ENCODE measurements around the gene ICAM5. TPM values are rescaled to one million over a fixed set of nuclear protein-coding genes. Genes with fewer than 3 reads are reported as not detected.

Gene ICAM5
- total and polyA plus RNA-seq, 9 of the 15 experiments (the other 6 are each of a cell fraction or from before 2014, with no cell fraction given): 0.10 to 114 (median 13.7) TPM

DNA sequence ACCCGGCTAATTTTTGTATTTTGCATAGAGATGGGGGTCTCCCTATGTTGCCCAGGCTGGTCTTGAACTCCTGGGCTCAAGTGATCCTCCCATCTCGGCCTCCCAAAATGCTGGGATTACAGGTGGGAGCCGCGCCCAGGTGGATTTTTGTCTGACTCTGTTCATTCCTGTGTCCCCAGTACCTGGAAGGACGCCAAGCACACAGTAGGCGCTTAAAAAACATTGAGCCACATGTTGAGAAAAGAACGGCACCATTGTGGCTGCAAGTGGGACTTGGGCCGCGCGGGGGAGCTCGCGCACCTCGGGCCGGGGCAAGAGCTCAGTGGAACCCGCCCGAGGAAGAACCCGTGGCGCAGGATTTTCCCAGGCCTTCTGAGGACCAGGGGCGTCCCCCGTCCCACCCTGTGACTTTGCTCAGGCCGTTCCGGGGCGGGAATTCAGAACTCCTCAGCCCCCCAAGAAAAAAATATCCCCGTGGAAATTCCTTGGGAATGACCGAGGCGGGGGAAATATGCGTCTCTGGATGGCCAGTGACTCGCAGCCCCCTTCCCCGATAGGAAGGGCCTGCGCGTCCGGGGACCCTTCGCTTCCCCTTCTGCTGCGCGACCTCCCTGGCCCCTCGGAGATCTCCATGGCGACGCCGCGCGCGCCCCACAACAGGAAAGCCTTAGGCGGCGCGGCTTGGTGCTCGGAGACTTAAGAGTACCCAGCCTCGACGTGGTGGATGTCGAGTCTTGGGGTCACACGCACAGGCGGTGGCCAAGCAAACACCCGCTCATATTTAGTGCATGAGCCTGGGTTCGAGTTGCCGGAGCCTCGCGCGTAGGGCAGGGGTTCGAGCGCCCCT, 20.2 kb upstream of the ICAM5 start (continued):
- TF ChIP-seq, protein P1, sequence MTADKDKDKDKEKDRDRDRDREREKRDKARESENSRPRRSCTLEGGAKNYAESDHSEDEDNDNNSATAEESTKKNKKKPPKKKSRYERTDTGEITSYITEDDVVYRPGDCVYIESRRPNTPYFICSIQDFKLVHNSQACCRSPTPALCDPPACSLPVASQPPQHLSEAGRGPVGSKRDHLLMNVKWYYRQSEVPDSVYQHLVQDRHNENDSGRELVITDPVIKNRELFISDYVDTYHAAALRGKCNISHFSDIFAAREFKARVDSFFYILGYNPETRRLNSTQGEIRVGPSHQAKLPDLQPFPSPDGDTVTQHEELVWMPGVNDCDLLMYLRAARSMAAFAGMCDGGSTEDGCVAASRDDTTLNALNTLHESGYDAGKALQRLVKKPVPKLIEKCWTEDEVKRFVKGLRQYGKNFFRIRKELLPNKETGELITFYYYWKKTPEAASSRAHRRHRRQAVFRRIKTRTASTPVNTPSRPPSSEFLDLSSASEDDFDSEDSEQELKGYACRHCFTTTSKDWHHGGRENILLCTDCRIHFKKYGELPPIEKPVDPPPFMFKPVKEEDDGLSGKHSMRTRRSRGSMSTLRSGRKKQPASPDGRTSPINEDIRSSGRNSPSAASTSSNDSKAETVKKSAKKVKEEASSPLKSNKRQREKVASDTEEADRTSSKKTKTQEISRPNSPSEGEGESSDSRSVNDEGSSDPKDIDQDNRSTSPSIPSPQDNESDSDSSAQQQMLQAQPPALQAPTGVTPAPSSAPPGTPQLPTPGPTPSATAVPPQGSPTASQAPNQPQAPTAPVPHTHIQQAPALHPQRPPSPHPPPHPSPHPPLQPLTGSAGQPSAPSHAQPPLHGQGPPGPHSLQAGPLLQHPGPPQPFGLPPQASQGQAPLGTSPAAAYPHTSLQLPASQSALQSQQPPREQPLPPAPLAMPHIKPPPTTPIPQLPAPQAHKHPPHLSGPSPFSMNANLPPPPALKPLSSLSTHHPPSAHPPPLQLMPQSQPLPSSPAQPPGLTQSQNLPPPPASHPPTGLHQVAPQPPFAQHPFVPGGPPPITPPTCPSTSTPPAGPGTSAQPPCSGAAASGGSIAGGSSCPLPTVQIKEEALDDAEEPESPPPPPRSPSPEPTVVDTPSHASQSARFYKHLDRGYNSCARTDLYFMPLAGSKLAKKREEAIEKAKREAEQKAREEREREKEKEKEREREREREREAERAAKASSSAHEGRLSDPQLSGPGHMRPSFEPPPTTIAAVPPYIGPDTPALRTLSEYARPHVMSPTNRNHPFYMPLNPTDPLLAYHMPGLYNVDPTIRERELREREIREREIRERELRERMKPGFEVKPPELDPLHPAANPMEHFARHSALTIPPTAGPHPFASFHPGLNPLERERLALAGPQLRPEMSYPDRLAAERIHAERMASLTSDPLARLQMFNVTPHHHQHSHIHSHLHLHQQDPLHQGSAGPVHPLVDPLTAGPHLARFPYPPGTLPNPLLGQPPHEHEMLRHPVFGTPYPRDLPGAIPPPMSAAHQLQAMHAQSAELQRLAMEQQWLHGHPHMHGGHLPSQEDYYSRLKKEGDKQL (CRISPR knock-in tag; IDR thresholded peaks at IDR 0.05; ENCODE audit: borderline replicate concordance): no peak
- TF ChIP-seq CREM (IDR thresholded peaks at IDR 0.05; ENCODE audit: low read depth) (peak; percentile 32; the same call in 1 of the 2 replicates), MYBL2 (IDR thresholded peaks at IDR 0.05; ENCODE audit: low read depth) (no peak), MYBL2 (CRISPR knock-in tag; IDR thresholded peaks at IDR 0.05; ENCODE audit: borderline replicate concordance) (no peak), ETV5 (CRISPR knock-in tag; IDR thresholded peaks at IDR 0.05; ENCODE audit: low read depth) (peak; percentile 48; the same call in 1 of the 2 replicates), ZNF384 (IDR thresholded peaks at IDR 0.05; ENCODE audit: low read depth, low read length) (peak; percentile 37; the same call in 1 of the 2 replicates), ZBTB1 (CRISPR knock-in tag; IDR thresholded peaks at IDR 0.05; ENCODE audit: borderline replicate concordance, low read depth) (peak; percentile 49; the same call in 1 of the 2 replicates), ZFP1 (CRISPR knock-in tag; IDR thresholded peaks at IDR 0.05) (no peak), BCL6 (CRISPR knock-in tag; IDR thresholded peaks at IDR 0.05) (no peak), C11orf30 (IDR thresholded peaks at IDR 0.05; ENCODE audit: low read depth) (no peak), ZNF140 (CRISPR knock-in tag; IDR thresholded peaks at IDR 0.05) (no peak), ZNF24 (IDR thresholded peaks at IDR 0.05) (no peak), EHMT2 (IDR thresholded peaks at IDR 0.05) (no peak), CAMTA2 (CRISPR knock-in tag; conservative IDR thresholded peaks at IDR 0.05) (no peak), ZNF586 (CRISPR knock-in tag; conservative IDR thresholded peaks at IDR 0.05) (no peak)
- TF ChIP-seq, protein P2, sequence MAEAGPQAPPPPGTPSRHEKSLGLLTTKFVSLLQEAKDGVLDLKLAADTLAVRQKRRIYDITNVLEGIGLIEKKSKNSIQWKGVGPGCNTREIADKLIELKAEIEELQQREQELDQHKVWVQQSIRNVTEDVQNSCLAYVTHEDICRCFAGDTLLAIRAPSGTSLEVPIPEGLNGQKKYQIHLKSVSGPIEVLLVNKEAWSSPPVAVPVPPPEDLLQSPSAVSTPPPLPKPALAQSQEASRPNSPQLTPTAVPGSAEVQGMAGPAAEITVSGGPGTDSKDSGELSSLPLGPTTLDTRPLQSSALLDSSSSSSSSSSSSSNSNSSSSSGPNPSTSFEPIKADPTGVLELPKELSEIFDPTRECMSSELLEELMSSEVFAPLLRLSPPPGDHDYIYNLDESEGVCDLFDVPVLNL (CRISPR knock-in tag; IDR thresholded peaks at IDR 0.05; ENCODE audit: low read depth): no peak
- TF ChIP-seq, protein P3, sequence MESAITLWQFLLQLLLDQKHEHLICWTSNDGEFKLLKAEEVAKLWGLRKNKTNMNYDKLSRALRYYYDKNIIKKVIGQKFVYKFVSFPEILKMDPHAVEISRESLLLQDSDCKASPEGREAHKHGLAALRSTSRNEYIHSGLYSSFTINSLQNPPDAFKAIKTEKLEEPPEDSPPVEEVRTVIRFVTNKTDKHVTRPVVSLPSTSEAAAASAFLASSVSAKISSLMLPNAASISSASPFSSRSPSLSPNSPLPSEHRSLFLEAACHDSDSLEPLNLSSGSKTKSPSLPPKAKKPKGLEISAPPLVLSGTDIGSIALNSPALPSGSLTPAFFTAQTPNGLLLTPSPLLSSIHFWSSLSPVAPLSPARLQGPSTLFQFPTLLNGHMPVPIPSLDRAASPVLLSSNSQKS (CRISPR knock-in tag; IDR thresholded peaks at IDR 0.05): no peak
- TF ChIP-seq, protein P4, sequence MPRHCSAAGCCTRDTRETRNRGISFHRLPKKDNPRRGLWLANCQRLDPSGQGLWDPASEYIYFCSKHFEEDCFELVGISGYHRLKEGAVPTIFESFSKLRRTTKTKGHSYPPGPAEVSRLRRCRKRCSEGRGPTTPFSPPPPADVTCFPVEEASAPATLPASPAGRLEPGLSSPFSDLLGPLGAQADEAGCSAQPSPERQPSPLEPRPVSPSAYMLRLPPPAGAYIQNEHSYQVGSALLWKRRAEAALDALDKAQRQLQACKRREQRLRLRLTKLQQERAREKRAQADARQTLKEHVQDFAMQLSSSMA (CRISPR knock-in tag; IDR thresholded peaks at IDR 0.05): no peak
- TF ChIP-seq, protein P5, sequence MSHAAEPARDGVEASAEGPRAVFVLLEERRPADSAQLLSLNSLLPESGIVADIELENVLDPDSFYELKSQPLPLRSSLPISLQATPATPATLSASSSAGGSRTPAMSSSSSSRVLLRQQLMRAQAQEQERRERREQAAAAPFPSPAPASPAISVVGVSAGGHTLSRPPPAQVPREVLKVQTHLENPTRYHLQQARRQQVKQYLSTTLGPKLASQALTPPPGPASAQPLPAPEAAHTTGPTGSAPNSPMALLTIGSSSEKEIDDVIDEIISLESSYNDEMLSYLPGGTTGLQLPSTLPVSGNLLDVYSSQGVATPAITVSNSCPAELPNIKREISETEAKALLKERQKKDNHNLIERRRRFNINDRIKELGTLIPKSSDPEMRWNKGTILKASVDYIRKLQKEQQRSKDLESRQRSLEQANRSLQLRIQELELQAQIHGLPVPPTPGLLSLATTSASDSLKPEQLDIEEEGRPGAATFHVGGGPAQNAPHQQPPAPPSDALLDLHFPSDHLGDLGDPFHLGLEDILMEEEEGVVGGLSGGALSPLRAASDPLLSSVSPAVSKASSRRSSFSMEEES (CRISPR knock-in tag; IDR thresholded peaks at IDR 0.05): no peak

All from K562 (cell line).